DMS79 (cell line): ENCODE data around the gene SLFN12.
"Not testable (repeated sequence)": the region's sequence is repeated elsewhere in the genome, so short reads cannot be mapped to it uniquely, and the experiment has no call there.

ENCODE experiments used
- DNase-seq: peaks from one replicate; lab custom pipeline; 2025; lab: John Stamatoyannopoulos, UW

The SLFN12 gene

GRCh38 chr17:35407531-35407930, 24.8 kb downstream of the SLFN12 start:
- DNase-seq, result no peak

GRCh38 chr17:35406568-35406967, 25.7 kb downstream of the SLFN12 start:
- no peak for DNase-seq

- no peak for DNase-seq
Measured at GRCh38 chr17:35404360-35404759, 27.9 kb downstream of the SLFN12 start.

- not testable (repeated sequence) for DNase-seq
Measured at GRCh38 chr17:35393783-35394182, 38.5 kb downstream of the SLFN12 start.

- DNase-seq, result no peak
Measured at GRCh38 chr17:35390663-35391062, 41.6 kb downstream of the SLFN12 start.

GRCh38 chr17:35390156-35390555, 42.1 kb downstream of the SLFN12 start:
- DNase-seq, result no peak

GRCh38 chr17:35387496-35387895, 44.8 kb downstream of the SLFN12 start:
- DNase-seq, result no peak

GRCh38 chr17:35377706-35378105, 54.6 kb downstream of the SLFN12 start:
- DNase-seq, result no peak

GRCh38 chr17:35377068-35377467, 55.2 kb downstream of the SLFN12 start:
- DNase-seq, result no peak

- DNase-seq, result no peak
Measured at GRCh38 chr17:35376245-35376644, 56.1 kb downstream of the SLFN12 start.

- DNase-seq, result no peak
Measured at GRCh38 chr17:35374766-35375344, 57.4 kb downstream of the SLFN12 start.

- DNase-seq, result peak; percentile 56
Measured at GRCh38 chr17:35373984-35374765, 58.1 kb downstream of the SLFN12 start.

GRCh38 chr17:35373534-35373983, 58.7 kb downstream of the SLFN12 start, which contains the start of gene SLFN11:
TSS of gene SLFN11 (minus strand) at chr17:35373621. CDS start at chr17:35363807, 9,814 bp downstream.
- peak; percentile 94 for DNase-seq

- DNase-seq, result peak; percentile 69
Measured at GRCh38 chr17:35372846-35373533, 59.3 kb downstream of the SLFN12 start.

- DNase-seq, result no peak
Measured at GRCh38 chr17:35371934-35372333, 60.4 kb downstream of the SLFN12 start.

- no peak for DNase-seq
Measured at GRCh38 chr17:35368081-35368830, 64.0 kb downstream of the SLFN12 start.

- no peak for DNase-seq
Measured at GRCh38 chr17:35361027-35361426, 71.3 kb downstream of the SLFN12 start.
